A673 (cell line): ENCODE measurements around the gene HOMER2.

Experiments used
- CTCF ChIP-seq: fragments of 300-800, 200-600 bp; sonication (generic); conservative IDR thresholded peaks from 2 replicates; pipeline ENCODE4 v1.5.1; 2017; ENCODE audit warnings: low read depth, mild to moderate bottlenecking, antibody characterized with exemption, low read length, moderate library complexity, mixed read lengths
- EZH2 ChIP-seq: fragments of 200-600 bp; sonication (generic); IDR thresholded peaks from 2 replicates; pipeline ENCODE4 v1.6.1; 2017; ENCODE audit warnings: borderline replicate concordance, low read depth, mild to moderate bottlenecking, mixed read lengths, antibody characterized with exemption, low read length; ENCODE audit not compliant: poor library complexity, severe bottlenecking

- TF ChIP-seq CTCF (no peak), EZH2 (no peak)
These were observed 141.6 kb downstream of the HOMER2 start for GRCh38 chr15:82810890-82811426.
